ENCODE measurements around the gene RPS6KL1. TPM values are rescaled to one million over a fixed set of nuclear protein-coding genes. Genes with fewer than 3 reads are reported as not detected.

RPS6KL1 gene
- total RNA-seq, 1 experiment from 2014 or later, result 18.8 TPM

- H3K79me1 ChIP-seq (ENCODE audit: insufficient read depth, low read depth, low read length, poor library complexity, severe bottlenecking), result no peaks in the 10 kb centered on the region
- WGBS (ENCODE audit: extremely low coverage, insufficient read length, low lambda C conversion rate), result no CpG with 5 or more reads among the region's 5 CpGs
- no peak overlapping the region for H4K5ac ChIP-seq (ENCODE audit: insufficient read length, low read depth, low read length)
- H3K4me1 ChIP-seq (ENCODE audit: insufficient read depth, low read length), result no peaks in the 10 kb centered on the region
- H3K9ac ChIP-seq (ENCODE audit: extremely low read depth, insufficient read length, low read length), result no peak overlapping the region
- Mint-ChIP-seq H3K27me3 (ENCODE audit: low read depth) (no peaks in the 10 kb centered on the region), H3K4me1 (peaks cover 0 to 3% of the 10 kb centered on the region in 2 experiments; a peak in 2 of 4 replicates), H3K27ac (peak overlapping the region in 1 of 3 experiments; percentile 83; a peak in 1 of 7 replicates), H3K9me3 (no peaks in the 10 kb centered on the region), H3K36me3 (ENCODE audit: insufficient read depth in 1 of 3, low read depth in 3 of 3) (peaks cover 0 to 1% (median 0%) of the 10 kb centered on the region in 3 experiments; a peak in 2 of 7 replicates), H3K4me3 (no peak overlapping the region)
- no peak overlapping the region for H3K56ac ChIP-seq (ENCODE audit: insufficient read length, low read depth, low read length)
- no peak overlapping the region for H3K18ac ChIP-seq (ENCODE audit: insufficient read length, low read depth, low read length)
- no peak overlapping the region for H2AK5ac ChIP-seq (ENCODE audit: insufficient read length, low read length)
- no peaks in the 10 kb centered on the region for H3K79me2 ChIP-seq (ENCODE audit: insufficient read depth, low read length)
- H2BK12ac ChIP-seq (ENCODE audit: insufficient read length, low read depth, low read length), result no peak overlapping the region
- no peak overlapping the region for H3K4ac ChIP-seq (ENCODE audit: low read depth, low read length)
- H4K8ac ChIP-seq (replicated peaks; ENCODE audit: insufficient read length, low read depth, low read length), result no peak overlapping the region
- no peak for DNase-seq
- no peak overlapping the region for H3K23ac ChIP-seq (ENCODE audit: insufficient read length, low read depth, low read length)
- H2BK120ac ChIP-seq (ENCODE audit: low read depth, low read length, poor library complexity, severe bottlenecking), result no peak overlapping the region
- H2BK15ac ChIP-seq (ENCODE audit: low read depth, low read length), result no peak overlapping the region
- H3K27me3 ChIP-seq (ENCODE audit: insufficient read depth, low read length), result no peaks in the 10 kb centered on the region
- no peak overlapping the region for H2BK20ac ChIP-seq (ENCODE audit: low read depth, low read length, poor library complexity, severe bottlenecking)
- no peak overlapping the region for H3T11ph ChIP-seq (ENCODE audit: low read length)
- no peak overlapping the region for H2BK5ac ChIP-seq (ENCODE audit: insufficient read length, low read length)
- no peaks in the 10 kb centered on the region for H4K20me1 ChIP-seq (ENCODE audit: control insufficient read depth, insufficient read depth, insufficient read length)
- no peak overlapping the region for H2AFZ ChIP-seq (ENCODE audit: low read length)
- H3K9me3 ChIP-seq (ENCODE audit: control insufficient read depth, low read depth, low read length), result no peaks in the 10 kb centered on the region
- H3K23me2 ChIP-seq (ENCODE audit: insufficient read length, low read depth, low read length, poor library complexity, severe bottlenecking), result no peaks in the 10 kb centered on the region
- H3K14ac ChIP-seq (ENCODE audit: insufficient read depth, low read length), result no peak overlapping the region
- no peak overlapping the region for H4K91ac ChIP-seq (ENCODE audit: insufficient read length, low read depth, low read length)
- H3K27ac ChIP-seq (ENCODE audit: insufficient read length, low read depth, low read length), result no peak overlapping the region
- TF ChIP-seq CTCF (conservative IDR thresholded peaks at IDR 0.05), result no peak
- H3K4me2 ChIP-seq (ENCODE audit: insufficient read depth, insufficient read length, low read length), result no peak overlapping the region
These were observed 11.4 kb downstream of the RPS6KL1 start for GRCh38 chr14:74911704-74912103.
